GM11168 (cell line): ENCODE results near the gene GPD2.

Experiments
- in situ Hi-C: fragments of 300-500 bp; cut with MboI; formaldehyde crosslinking; loops from one replicate; pipeline ENCODE4 v1.12.0; 2022; ENCODE audit warnings: low sequenced_read_pairs; ENCODE audit not compliant: unreplicated experiment

Gene GPD2

GRCh38 chr2:156626931-156627330 is 190.8 kb downstream of the GPD2 start:
- in situ Hi-C loops, result no loop called here

GRCh38 chr2:156630579-156631337 is 194.6 kb downstream of the GPD2 start:
- in situ Hi-C loops, result no loop called here

- in situ Hi-C loops, result no loop called here
These were observed 199.5 kb downstream of the GPD2 start for GRCh38 chr2:156635646-156636045.
